Esophagus muscularis mucosa (tissue), 4 donors: ENCODE results near the gene GPATCH4. TPM values are rescaled to one million over a fixed set of nuclear protein-coding genes. Genes with fewer than 3 reads are reported as not detected.

Experiments used
- DNase-seq: peaks from one replicate; pipeline ENCODE4 v3.0.0-alpha.2; 2017; ENCODE audit errors: extremely low spot score
- H3K27ac ChIP-seq, 4 donors: fragments of 200-600 bp; sonication (generic); replicated peaks in 1 of 4; 1 replicate in 3 of 4; 2 replicates in 1 of 4; pipeline ENCODE4 v1.5.1; 2016 to 2019; ENCODE audit warnings: mild to moderate bottlenecking in 1 of 4
- H3K27me3 ChIP-seq, 4 donors: fragments of 200-600 bp; sonication (generic); one replicate each; pipeline versions ENCODE4 v1.5.1 to v1.6.0; 2016 to 2019
- H3K36me3 ChIP-seq, 4 donors: fragments of 200-600 bp; sonication (generic); one replicate each; pipeline ENCODE4 v1.5.1; 2016 to 2019
- H3K4me1 ChIP-seq, 4 donors: fragments of 200-600 bp; sonication (generic); one replicate each; pipeline ENCODE4 v1.5.1; 2016 to 2019
- H3K4me3 ChIP-seq, 4 donors: fragments of 200-600 bp; sonication (generic); 1 replicate in 2 of 4; 2 replicates in 2 of 4; pipeline ENCODE4 v1.5.1; 2016 to 2019; ENCODE audit warnings: mild to moderate bottlenecking in 4 of 4, moderate library complexity in 1 of 4
- H3K9me3 ChIP-seq, 4 donors: fragments of 200-600 bp; sonication (generic); 1 replicate in 3 of 4; 2 replicates in 1 of 4; pipeline ENCODE4 v1.5.1; 2016 to 2019
- CTCF ChIP-seq, 3 experiments: fragments of 200-600 bp in 2 of 3; fragments of 450-650 bp in 1 of 3; sonication (generic) in 2 of 3; IDR thresholded peaks; one replicate each; pipeline ENCODE4 v1.5.1; 2017 to 2019; ENCODE audit warnings: antibody characterized with exemption in 3 of 3, mild to moderate bottlenecking in 2 of 3, moderate library complexity in 1 of 3
- EP300 ChIP-seq: sonication (generic); formaldehyde crosslinking; IDR thresholded peaks from one replicate; pipeline ENCODE4 v1.6.1; 2017; ENCODE audit warnings: antibody characterized with exemption
- POLR2A ChIP-seq: fragments of 450-650 bp; IDR thresholded peaks from one replicate; pipeline ENCODE4 v1.6.1; 2017; ENCODE audit warnings: antibody characterized with exemption, moderate library complexity, mild to moderate bottlenecking, low read depth
- POLR2AphosphoS5 ChIP-seq, 2 donors: sonication (generic); formaldehyde crosslinking; IDR thresholded peaks; one replicate each; pipeline ENCODE4 v1.6.1; 2017; ENCODE audit warnings: antibody characterized with exemption in 2 of 2
- whole genome bisulfite sequencing: methylation state at CpG from one replicate; pipeline ENCODE4 v1.1.5; 2018; 5-methylcytosine and 5-hydroxymethylcytosine counted together
- intact Hi-C: fragments of 100-400 bp; cut with DNase I; formaldehyde crosslinking; loops from one replicate; pipeline ENCODE4 v1.15.1; 2023
- total RNA-seq, 4 donors: library from RNA; depleted of rRNA; stranded (reverse); fragments of >200 nt; gene quantifications; one replicate each; pipeline versions ENCODE4 v1.1.0 to v1.2.1, GENCODE V29; 2016

The GPATCH4 gene
- total RNA-seq, 4 donors from 2014 or later = 22.6 to 32.8 (median 26.4) TPM

GRCh38 chr1:156596426-156596825 is 4.9 kb downstream of the GPATCH4 start:
- no peaks in the 10 kb centered on the region for H3K27me3 ChIP-seq
- no peaks in the 10 kb centered on the region for H3K9me3 ChIP-seq
- intact Hi-C loops = loop anchor here (10.0 kb wide), 1 partner anchor 112 kb away; no protein-coding TSS in a partner anchor
- TF ChIP-seq POLR2AphosphoS5 (IDR thresholded peaks at IDR 0.05) = no peak
- TF ChIP-seq CTCF (IDR thresholded peaks at IDR 0.05) = no peak
- TF ChIP-seq EP300 = no peak
- no peak for TF ChIP-seq POLR2A
- peaks cover 35 to 63% (median 60%) of the 10 kb centered on the region in 4 donors for H3K36me3 ChIP-seq
- H3K27ac ChIP-seq = no peak overlapping the region
- 97% methylated on average over 3 of the region's 3 CpGs for whole genome bisulfite sequencing
- peaks cover 11 to 30% (median 26%) of the 10 kb centered on the region in 4 donors for H3K4me1 ChIP-seq
- H3K4me3 ChIP-seq = no peak overlapping the region
- DNase-seq = no peak

- intact Hi-C loops = loop anchor here (10.0 kb wide), 1 partner anchor 110 kb away; no protein-coding TSS in a partner anchor
- TF ChIP-seq POLR2AphosphoS5 (IDR thresholded peaks at IDR 0.05) (no peak), EP300 (no peak), CTCF (IDR thresholded peaks at IDR 0.05) (no peak), POLR2A (no peak)
- Histone ChIP-seq H3K27me3 (no peaks in the 10 kb centered on the region), H3K4me3 (no peak overlapping the region), H3K36me3 (peaks cover 35 to 63% (median 60%) of the 10 kb centered on the region in 4 donors), H3K4me1 (peaks cover 11 to 27% (median 23%) of the 10 kb centered on the region in 4 donors), H3K9me3 (no peaks in the 10 kb centered on the region), H3K27ac (no peak overlapping the region)
- WGBS = 92% methylated on average over 2 of the region's 2 CpGs
- no peak for DNase-seq
Observed at GRCh38 chr1:156595016-156595415, 6.3 kb downstream of the GPATCH4 start.

GRCh38 chr1:156594190-156594589 is 7.1 kb downstream of the GPATCH4 start:
- Histone ChIP-seq H3K9me3 (no peaks in the 10 kb centered on the region), H3K4me3 (no peak overlapping the region), H3K36me3 (peaks cover 35 to 63% (median 60%) of the 10 kb centered on the region in 4 donors), H3K27me3 (no peaks in the 10 kb centered on the region), H3K4me1 (peaks cover 11 to 21% (median 19%) of the 10 kb centered on the region in 4 donors), H3K27ac (no peak overlapping the region)
- DNase-seq = no peak
- no peak for TF ChIP-seq POLR2A
- TF ChIP-seq EP300 = no peak
- TF ChIP-seq POLR2AphosphoS5 (IDR thresholded peaks at IDR 0.05) = no peak
- no peak for TF ChIP-seq CTCF (IDR thresholded peaks at IDR 0.05)
- 91% methylated on average over 3 of the region's 3 CpGs for WGBS
- intact Hi-C loops = loop anchor here (5.0 to 10.0 kb wide), 2 partner anchors 109 to 137 kb away; no protein-coding TSS in a partner anchor

- no peak for TF ChIP-seq POLR2AphosphoS5 (IDR thresholded peaks at IDR 0.05)
- no peak for TF ChIP-seq POLR2A
- no peak for TF ChIP-seq EP300
- TF ChIP-seq CTCF (IDR thresholded peaks at IDR 0.05) = no peak
- intact Hi-C loops = loop anchor here (5.0 to 10.0 kb wide), 2 partner anchors 109 to 136 kb away; no protein-coding TSS in a partner anchor
Observed at GRCh38 chr1:156593661-156593989, 7.7 kb downstream of the GPATCH4 start.

More at GRCh38 chr1:156593661-156593989, 7.7 kb downstream of the GPATCH4 start:
- Histone ChIP-seq H3K9me3 (no peaks in the 10 kb centered on the region), H3K36me3 (peaks cover 33 to 59% (median 58%) of the 10 kb centered on the region in 4 donors), H3K27me3 (no peaks in the 10 kb centered on the region), H3K4me1 (peaks cover 11 to 21% (median 19%) of the 10 kb centered on the region in 4 donors), H3K4me3 (no peak overlapping the region), H3K27ac (no peak overlapping the region)
- DNase-seq = no peak
- WGBS = 86% methylated on average over 6 of the region's 8 CpGs
